IPS DF 19.7 (cell line): ENCODE results near the gene DSCAML1.

ENCODE experiments used
- DNase-seq: peaks from one replicate; pipeline ENCODE4 v3.0.0-alpha.2; 2013; ENCODE audit warnings: low read depth, low spot score

Gene DSCAML1

DNA sequence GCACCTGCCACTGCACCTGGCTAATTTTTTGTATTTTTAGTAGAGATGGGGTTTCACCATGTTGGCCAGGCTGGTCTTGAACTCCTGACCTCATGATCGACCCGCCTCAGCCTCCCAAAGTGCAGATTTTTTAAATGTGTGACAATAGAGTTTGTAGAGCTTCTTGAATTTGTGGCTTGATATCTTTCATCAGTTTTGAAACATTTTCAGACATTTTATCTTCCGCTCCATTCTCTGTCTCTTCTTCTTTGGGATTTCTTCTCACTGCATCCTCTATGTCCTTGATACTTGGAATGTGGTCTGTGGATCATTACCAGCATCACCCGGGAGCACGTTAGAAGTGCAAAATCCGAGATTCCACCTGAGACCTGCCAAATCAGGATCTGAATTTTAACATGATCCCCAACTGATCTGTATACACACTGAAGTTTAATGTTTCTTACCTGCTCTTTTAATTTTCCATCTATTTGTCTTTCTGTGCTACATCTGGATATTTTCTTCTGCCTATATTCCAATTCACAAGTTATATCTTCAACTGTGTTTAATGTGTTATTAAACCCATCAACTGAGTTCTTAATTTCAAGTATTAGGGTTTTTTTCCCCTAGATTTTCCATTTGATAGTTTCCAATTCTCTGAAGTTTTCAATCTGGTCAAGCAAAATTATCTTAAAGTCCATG lies 343.0 kb downstream of the DSCAML1 start:
- DNase-seq: no peak

DNA sequence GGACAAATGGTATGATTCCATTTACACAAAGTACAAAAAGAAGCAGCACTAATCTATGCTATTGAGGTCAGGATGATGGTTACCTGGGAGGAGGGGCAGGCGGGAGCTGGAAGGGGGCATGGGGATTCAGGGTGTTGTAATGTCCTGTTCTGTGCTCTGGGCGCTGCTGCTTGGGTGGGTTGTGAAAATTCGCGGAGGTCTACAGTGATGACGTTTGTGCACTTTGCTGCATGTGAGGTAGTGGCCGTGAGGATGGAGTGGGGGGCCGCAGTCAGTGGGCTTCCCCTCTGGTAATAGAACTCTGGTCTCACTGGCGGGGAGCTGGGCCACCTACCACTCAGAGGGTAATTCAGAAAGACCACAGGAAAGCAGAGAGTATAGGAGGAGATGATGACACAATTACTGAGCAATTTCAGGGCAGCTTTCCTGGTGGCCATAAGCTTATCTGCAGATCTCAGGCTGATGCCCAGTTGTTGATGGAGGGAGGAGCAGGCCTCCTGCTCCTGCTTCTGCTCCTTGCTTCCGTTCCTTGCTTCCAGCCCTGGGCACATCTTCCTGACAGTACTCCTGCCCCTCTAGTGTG lies 347.8 kb downstream of the DSCAML1 start:
- DNase-seq: no peak

DNA sequence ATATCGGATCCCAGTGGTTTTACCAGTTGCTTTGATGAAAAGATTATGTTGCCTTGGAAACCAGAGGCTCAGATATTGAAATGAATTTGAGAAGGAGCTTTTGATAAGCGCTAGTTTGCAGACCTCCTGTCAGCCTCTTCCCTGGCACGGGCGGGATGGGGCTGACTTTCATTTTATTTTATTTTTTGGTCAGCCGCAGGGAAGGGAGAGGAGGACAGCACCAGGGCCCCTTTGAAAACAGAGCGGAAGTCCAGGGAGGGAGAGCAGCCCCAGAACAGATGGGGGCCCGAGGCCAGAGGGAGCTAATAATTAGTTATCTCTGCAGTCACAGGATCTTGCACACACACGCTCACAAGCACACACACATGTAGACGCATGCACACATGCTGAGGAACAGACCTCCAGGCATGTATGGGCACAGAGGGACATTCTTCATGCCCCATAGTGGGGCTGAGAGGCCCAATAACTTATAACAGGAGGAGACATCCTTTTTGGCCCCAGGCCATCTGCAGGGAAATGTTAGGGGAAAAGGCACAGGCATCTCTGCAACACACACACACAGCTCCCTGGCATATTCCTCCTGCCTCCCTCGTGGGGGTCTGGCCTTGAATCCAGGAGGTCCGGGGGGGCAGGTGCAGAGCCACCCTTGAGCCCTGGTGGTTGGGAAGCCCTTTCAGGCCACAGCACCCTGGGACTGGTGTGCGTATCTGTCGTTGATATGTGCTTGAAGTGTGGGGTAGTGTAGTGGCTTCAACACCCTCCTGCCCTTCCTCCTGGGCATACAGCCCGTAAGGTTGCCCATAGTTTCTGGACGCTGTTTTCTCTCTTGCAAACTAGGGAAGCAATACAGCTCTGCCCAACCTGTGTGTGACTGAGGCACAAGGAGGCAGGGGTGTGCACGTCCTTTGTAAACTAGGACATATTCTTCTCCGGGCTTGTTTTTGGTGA lies 352.0 kb downstream of the DSCAML1 start:
- no peak for DNase-seq

DNA sequence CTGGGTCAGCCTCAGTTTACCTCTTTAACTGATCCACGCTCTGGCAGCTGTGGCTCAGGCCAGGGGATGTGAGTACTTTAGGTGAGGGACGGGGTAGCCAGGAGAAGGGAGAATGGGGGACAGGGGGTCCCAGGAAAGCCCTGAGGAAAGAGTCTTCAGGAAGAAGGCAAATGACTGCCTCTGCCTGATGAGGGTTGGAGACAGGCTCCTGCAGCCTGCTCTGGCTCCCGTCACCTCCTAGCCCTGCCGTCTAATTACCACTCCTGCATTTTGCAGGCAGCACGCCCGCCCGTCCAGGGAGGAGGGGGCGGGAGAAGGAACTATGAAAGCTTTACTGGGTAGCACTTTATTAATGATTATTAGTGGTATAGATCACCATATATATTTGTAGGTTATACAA lies 352.8 kb downstream of the DSCAML1 start:
- DNase-seq: no peak

DNA sequence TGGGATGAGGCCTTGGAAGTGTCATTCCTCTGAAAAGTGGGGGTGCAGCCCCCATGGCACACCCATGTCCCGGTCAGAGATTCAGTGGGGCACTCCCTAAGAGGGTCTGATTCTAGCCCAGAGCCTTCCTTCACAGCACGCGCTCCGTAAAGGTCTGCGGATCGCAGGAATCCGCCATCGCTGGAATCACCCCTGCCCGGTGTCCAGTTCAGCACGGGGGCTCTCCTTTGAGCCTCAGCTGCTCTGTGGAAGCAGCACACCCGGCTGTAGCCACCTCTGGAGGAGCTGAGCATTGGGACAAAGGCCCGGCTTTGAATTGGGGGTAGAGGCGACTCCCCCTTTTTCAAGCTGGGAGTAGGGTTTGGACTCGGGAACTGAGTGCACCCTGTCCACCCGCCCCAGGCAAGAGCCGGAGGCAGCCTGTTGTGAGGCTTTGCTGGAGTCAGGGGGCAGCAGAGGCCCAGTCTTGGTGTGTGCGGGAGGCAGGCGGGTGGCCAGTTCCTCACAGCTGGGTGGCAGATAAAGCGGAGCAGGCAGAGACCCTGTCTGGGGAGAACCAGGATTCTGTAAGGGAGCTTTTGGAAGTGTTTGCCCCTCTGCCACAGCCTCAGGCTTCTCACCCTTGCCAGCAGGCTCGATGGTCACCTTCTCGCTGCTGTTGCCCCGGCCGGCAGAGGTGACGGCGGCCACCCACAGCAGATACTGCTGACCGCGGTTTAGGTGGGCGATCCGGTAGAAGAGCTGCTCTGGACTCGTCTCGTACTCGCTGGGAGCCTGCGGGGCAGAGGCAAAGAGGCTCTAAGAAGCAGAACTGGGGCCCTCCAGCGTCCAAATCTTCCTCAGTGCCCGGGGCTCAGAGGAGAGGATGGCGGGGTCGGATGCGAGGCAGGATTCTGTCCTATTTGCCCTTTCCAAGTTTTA lies 353.5 kb downstream of the DSCAML1 start:
- DNase-seq: no peak

DNA sequence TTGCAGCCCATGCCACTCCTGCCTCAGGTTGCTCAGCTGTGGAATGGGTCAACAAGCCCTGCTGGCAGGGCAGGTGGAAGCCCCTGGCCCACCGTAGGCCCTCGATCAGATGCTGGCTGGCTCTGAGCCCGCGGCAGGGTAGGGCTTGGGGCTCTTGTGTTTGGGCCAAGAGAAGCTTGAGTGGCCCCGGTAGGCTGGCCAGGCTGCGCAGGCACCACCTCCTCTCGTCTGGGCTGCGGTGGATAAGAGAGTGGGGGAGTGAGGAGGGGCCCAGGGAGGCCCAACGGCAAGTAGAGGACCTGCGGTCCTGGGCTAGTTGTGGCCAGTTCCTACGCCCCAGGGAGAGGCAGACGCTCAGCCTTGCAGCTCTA lies 354.2 kb downstream of the DSCAML1 start:
- no peak for DNase-seq

DNA sequence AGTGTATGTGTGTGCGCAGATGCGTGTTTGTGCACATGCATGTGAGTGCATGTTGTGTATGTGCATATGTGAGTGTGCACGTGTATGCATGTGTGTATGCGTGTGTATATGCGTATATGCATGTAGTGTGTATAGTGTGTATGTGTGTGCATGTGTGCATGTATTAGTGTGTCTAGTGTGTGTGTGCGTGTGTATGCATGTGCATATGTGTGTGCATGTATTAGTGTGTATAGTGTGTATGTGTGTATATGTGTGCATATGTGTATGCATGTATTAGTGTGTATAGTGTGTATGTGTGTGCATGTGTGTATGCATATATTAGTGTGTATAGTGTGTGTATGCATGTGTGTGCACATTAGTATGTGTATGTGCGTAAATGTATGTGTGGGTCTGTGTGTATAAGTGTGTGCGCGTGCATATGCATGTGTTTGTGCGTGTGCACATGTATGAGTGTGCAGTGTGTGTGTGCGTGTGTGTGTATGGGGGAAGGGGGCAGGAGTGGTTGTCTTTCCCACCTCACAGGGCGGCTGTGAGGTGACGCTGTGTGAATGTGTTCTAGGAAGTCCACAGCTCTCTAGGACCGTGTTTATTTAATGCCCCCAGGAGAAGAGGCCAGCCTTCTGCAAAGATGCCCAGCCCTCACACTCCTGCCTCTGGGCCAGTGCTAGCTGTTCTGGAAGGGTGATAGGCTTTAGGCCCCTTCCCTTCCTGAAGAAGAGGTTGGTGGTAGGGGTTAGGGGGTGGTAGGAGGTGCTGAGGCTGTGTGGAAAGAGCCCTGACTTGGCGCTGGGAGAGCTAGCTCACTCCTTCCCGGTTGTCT lies 354.8 kb downstream of the DSCAML1 start:
- DNase-seq: no peak

DNA sequence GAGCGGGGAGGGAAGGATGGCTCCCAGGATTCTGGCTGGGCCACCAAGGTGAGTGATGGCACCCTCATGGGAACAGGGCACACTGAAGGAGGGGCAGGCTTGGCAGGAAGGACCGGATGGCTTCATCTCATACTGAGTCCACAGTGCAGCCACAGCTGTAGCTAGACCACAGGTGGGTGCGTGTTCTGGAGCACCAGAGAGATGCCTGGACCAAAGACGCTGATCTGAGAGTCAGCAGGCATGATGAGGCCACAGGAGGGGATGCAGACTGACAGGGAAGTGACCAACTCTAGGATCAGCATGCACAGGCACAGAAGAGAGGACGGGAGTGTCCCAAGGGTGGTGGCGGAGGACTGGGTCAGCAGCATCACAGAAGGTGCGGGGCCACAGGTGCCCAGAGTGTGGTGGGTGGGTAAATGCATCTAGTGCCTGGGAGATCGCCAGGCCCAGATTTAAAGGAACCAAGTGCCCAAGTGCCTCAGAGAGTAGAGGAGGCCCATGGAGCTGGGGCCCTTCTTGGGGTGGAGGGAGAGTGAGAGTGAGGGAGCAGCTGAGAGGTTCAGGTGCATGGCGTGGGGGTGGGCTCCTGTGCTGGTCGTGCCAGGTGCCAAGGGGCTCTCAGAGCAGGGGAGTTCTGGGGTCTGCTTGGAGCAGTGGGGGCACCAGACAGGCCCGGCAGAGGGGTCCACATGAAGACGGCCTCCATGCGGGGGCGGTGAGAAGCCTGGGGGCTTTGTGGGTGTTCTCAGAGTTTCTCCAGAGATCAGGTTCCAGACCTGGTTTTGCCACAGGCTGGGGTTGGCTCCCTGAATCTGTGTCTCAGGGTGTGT lies 355.7 kb downstream of the DSCAML1 start:
- DNase-seq: no peak

DNA sequence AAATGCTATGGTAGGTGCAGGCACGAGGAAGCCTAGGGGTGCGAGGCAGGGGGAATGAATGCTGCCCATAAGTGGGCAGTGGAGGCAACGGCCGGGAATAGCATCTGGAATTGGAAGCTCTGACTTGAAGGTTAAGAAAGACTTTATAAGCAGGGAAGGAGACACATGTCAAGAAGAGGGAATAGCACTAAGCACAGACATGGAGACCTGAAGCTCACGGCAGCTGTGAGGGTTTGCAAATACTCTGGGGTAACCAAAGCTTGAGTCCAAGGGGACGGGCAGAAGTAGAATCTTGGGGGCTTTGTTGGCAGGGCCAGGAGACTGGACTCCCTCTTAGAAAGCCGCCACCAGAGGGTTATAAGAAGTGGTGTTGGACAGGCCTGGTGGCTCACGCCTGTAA lies 356.8 kb downstream of the DSCAML1 start:
- DNase-seq: no peak

DNA sequence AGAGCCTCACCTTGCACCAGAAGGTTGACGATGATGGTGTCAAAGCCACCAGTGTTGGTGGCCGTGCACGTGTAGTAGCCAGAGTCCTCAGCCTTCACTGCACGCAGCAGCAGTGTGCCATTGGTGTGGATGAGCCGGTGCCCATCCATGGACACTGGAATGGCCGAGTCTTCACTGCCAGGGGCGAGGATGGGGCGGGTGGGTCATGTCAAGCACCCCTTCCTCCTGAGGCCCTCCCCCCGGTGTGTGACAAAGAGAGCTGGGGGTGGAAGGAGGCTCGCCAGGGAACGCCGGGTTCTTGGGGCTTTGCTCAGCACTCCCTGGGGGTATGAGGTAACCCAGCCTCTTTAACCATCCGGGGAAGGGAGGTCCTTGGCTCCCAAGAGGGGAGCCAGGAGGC lies 357.8 kb downstream of the DSCAML1 start:
- no peak for DNase-seq

DNA sequence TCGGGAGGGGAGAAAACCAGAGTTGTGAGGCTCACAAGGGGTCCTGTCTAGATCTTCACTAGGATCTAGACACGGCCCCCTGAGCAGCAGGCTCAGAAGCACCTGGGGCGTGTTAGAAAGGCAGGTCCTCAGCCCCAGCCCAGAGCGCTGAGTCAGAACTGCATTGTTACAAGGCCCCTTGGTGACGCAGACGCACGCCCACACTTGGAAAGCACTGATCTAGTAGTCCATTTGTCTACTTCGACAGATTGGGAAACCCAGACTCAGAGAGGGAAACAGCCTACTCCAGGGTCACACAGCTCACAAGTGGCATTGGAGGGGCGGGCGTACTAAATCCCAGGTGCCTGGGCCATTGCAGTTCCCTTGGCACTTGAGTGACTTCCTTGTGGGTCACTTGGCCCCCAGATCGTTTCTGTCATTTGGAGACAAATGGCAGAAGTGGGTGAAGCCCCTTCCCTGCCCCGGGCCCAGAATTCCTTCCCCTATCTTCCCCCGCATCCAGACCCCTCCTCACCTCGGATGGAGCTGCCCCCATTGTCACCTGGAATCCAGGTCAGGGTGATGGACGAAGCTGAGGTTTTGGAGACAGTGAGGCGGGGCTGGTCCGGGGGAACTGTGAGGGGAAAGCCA lies 358.5 kb downstream of the DSCAML1 start:
- no peak for DNase-seq

DNA sequence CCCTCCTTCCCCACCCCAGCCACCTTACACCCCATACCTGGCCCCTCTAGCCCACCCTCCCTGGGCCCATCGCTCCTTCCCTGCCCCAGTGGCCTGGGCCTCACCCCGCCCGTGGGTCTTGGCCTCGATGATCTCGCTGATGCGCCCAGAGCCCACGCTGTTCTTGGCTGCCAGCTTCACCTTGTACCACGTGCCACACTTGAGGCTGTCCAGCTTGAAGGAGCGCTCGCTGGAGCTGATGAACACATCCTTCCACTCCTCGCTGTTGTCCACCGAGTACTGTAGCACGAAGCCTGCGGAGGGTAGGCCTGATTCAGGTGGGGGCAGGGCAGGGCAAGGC lies 359.3 kb downstream of the DSCAML1 start:
- no peak for DNase-seq

DNA sequence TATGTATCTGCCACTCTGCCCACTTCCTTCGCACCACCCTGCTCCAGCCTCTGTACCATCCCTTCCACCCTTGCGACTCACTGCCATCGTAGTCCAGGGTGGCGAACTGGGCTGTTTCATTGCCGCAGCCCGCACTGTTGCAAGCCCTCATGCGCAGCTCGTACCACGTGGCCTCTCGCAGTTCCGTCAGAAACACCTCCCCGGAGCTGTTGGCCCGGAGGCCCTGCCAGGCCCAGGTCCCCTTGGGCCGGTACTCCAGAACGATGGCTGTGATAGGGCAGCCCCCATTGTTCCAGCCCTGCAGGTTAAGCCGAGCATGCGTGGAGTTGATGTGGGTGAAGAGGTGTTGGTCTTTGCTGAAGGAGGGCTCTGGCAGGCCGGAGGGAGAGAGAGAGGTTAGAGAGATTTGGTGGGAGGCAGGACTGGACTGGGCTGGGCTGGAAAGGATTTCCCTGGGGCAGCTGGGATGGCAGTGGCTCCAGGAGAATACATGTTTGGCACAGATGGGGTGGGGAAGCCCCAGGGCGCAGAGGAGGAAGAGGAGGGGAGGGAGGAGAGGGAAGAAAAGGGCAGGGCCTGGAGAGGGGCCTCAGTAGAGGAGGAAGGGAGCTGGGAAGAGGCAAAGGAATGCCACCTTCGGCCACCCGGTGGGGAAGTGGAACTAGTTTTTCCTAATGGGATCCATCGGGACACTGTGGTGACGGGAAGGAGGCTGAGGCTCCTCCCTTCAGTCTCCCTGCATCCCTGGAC lies 359.8 kb downstream of the DSCAML1 start:
- DNase-seq: no peak

DNA sequence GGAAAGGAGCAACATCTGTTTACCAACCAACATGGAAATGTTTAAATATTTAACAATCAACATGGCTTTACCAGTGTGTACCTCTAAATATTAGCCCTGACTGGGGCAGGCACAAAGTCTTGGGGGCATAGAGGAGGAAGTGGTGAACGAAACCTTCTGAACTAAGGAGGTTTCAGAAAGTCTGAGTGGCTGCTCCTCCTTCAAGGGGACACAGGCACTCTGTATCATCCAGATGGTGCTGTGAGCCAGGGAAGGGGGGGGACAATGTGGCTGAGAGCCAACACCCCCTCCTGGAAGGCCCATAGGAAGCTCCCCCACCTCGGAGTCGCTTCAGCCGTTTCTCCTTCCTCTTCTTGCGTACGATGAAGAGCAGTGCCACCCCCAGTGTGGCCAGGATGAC lies 361.7 kb downstream of the DSCAML1 start:
- no peak for DNase-seq

DNA sequence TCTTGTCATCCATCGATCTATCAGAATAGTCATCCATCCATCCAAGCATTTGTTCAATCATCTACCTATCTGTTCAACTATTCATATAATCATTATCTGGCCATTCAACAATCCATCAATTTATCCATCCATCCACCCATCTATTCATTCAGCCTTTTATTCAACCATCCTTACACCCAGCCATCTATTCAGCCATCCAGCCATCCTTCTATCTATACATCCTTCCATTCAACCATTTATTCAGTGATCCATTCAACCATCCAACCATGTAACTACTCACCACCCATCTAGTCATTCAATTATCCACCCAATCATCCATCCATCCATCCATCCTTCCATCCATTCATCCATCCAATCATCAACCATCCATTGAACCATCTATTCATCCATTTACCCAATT lies 362.5 kb downstream of the DSCAML1 start:
- DNase-seq: no peak

DNA sequence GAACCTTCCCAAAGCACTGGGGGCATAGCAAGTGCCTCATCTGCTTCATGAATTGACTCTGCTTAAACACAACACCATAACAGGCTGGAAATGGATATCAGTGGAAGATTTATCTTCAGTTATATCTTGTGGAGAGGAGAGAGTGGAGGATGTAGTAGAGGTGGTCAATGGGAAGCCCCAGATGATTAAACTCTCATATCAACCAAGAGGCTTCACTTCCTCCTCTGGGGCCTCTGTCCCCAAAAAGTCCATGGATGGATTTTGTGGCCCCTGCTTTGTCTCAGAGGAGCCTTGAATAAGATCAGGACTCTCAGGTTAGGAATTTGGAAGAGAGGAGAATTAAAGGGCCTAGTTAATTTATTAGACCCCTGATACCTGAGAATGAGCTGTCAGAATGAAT lies 363.3 kb downstream of the DSCAML1 start:
- no peak for DNase-seq

DNA sequence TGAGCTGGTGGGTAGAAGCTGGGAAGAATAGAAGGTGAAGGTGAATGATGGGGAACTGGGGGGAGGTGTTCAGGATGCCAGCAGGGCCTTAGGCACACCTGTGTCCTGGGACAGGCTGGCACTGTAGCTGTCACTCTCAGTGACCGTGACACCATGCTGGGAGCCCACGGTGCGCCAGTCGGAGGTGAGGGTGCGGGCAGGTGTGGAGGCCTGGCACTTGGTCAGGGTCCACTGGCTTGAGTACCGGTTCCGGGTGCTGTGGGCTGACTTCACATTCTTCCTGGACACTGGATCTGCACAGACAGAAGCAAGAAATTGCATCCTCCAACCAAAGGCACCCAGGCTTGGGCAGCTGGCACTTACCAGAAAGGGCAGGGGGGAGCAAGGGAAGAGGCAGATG lies 365.6 kb downstream of the DSCAML1 start:
- DNase-seq: no peak

DNA sequence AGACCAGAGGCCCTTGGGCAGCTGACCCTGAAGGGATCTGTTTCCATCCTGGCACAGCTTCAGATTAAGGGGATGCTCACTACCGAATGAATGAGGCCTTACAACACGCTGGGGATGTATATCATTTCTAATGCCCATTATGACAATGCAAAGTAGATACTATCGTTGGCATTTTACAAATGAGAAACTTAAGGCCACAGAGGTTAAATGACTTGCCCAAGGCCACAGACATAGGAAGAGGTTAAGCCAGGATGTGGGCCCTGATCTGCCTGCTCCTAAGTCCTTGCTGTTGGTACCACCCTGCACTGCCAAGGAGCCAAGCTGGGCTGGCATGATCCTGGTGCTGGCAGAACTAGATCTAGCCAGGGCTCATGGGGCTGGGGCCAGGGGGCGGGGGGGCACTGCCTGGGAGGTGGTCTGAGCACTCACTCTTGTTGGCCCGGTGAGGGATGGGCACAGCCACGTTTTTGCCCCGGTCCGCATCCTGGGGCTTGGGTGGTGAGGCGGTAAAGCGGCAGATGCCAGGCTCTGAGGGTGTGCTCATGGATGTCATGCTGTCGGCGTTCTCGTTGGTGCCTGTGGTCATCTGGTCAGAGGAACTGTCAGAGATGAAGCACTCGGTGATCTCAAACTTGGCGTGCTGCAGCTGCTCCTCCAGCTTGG lies 366.6 kb downstream of the DSCAML1 start:
- no peak for DNase-seq
